K562 (cell line): ENCODE measurements around the gene COX14. TPM values are rescaled to one million over a fixed set of nuclear protein-coding genes. Genes with fewer than 3 reads are reported as not detected.

Experiments
- CAMTA2 ChIP-seq: fragments of 250-450 bp; sonication (Bioruptor Pico); conservative IDR thresholded peaks from 2 replicates; pipeline ENCODE4 v1.5.1; 2022
- IRF2 ChIP-seq: sonication (generic); formaldehyde crosslinking; IDR thresholded peaks from 2 replicates; pipeline ENCODE4 v1.8.1; 2022; ENCODE audit warnings: mild to moderate bottlenecking, missing genetic modification reagents
- MAZ ChIP-seq, 2 experiments: fragments of 450-650 bp in 1 of 2; sonication (generic) in 1 of 2; formaldehyde crosslinking; IDR thresholded peaks in 1 of 2; conservative IDR thresholded peaks in 1 of 2; 2 replicates each; pipeline versions ENCODE4 v1.4.0 to v1.5.0; 2020; ENCODE audit warnings: mild to moderate bottlenecking in 1 of 2, missing genetic modification reagents in 1 of 2
- NCOA1 ChIP-seq: fragments of 450-650 bp; IDR thresholded peaks from 2 replicates; pipeline ENCODE4 v1.6.1; 2016; ENCODE audit warnings: low read depth
- NCOA2 ChIP-seq, 2 experiments: fragments of 450-650 bp; IDR thresholded peaks; 2 replicates each; pipeline ENCODE4 v1.6.1; 2018; ENCODE audit warnings: mild to moderate bottlenecking in 2 of 2, moderate library complexity in 1 of 2; ENCODE audit not compliant: partially characterized antibody in 2 of 2
- PHB ChIP-seq: fragments of 250-450 bp; sonication (Bioruptor Pico); IDR thresholded peaks from 2 replicates; pipeline ENCODE4 v1.5.0; 2021
- PYGO2 ChIP-seq: fragments of 450-650 bp; IDR thresholded peaks from 2 replicates; pipeline ENCODE4 v1.6.1; 2016; ENCODE audit warnings: mild to moderate bottlenecking, missing genetic modification characterization, moderate library complexity, missing compliant biosample characterization
- ZNF124 ChIP-seq: sonication (generic); formaldehyde crosslinking; IDR thresholded peaks from 2 replicates; pipeline ENCODE4 v1.8.1; 2022; ENCODE audit warnings: missing genetic modification reagents
- ZNF445 ChIP-seq: fragments of 250-450 bp; sonication (Bioruptor Pico); IDR thresholded peaks from 2 replicates; pipeline ENCODE4 v1.4.0; 2020; ENCODE audit warnings: low read depth, mild to moderate bottlenecking, moderate library complexity
- ZNF668 ChIP-seq: fragments of 250-450 bp; sonication (Bioruptor Pico); IDR thresholded peaks from 2 replicates; pipeline ENCODE4 v1.8.0; 2022; ENCODE audit warnings: mild to moderate bottlenecking, inconsistent platforms
- ZZZ3 ChIP-seq: fragments of 450-650 bp; IDR thresholded peaks from 2 replicates; pipeline ENCODE4 v1.6.1; 2016; ENCODE audit warnings: antibody characterized with exemption, mild to moderate bottlenecking, moderate library complexity
- polyA plus RNA-seq, 8 experiments: library from polyadenylated mRNA; depleted of rRNA in 4 of 8; stranded (reverse) in 5 of 8; unstranded in 3 of 8; fragments of >200 nt; fragmentation: Nextera tagmentation in 2 of 8; fragmentation: Illumina TruSeq in 1 of 8; extraction: Ambion mirVana in 2 of 8; extraction: Trizol in 1 of 8; gene quantifications; 2 replicates each; pipeline versions ENCODE4 v1.2.1 to v1.2.3, GENCODE V29; 2011 to 2014; ENCODE audit warnings: inconsistent platforms in 1 of 8, missing spikeins in 1 of 8
- total RNA-seq, 7 experiments: library from RNA; depleted of rRNA in 6 of 7; stranded (reverse); fragments of >200 nt in 6 of 7; fragmentation: Illumina TruSeq in 2 of 7; extraction: Trizol in 2 of 7; gene quantifications; 2 replicates each; pipeline versions ENCODE4 v1.2.1 to v1.2.3, GENCODE V29; 2011 to 2021; ENCODE audit warnings: low replicate concordance in 1 of 7
- TF ChIP-seq, protein P1 (sequence below): fragments of 250-450 bp; sonication (Bioruptor Pico); IDR thresholded peaks from 2 replicates; pipeline ENCODE4 v1.4.0; 2020; ENCODE audit warnings: mild to moderate bottlenecking, moderate library complexity, borderline replicate concordance
- TF ChIP-seq, protein P2 (sequence below): IDR thresholded peaks from 2 replicates; pipeline ENCODE4 v1.6.1; 2011; ENCODE audit warnings: borderline replicate concordance, low read depth, mild to moderate bottlenecking, moderate library complexity, low read length; ENCODE audit not compliant: insufficient read depth, poor library complexity, severe bottlenecking
- TF ChIP-seq, protein P3 (sequence below): sonication (generic); formaldehyde crosslinking; IDR thresholded peaks from 2 replicates; pipeline ENCODE4 v1.8.0; 2023; ENCODE audit warnings: missing genetic modification reagents, mild to moderate bottlenecking, borderline replicate concordance
- TF ChIP-seq, protein P4 (sequence below): fragments of 450-650 bp; IDR thresholded peaks from 2 replicates; pipeline ENCODE4 v1.7.0; 2016; ENCODE audit warnings: borderline replicate concordance

The COX14 gene
- total and polyA plus RNA-seq, 9 of the 15 experiments (the other 6 are each of a cell fraction or from before 2014, with no cell fraction given): 44.4 to 269 (median 53.4) TPM

DNA sequence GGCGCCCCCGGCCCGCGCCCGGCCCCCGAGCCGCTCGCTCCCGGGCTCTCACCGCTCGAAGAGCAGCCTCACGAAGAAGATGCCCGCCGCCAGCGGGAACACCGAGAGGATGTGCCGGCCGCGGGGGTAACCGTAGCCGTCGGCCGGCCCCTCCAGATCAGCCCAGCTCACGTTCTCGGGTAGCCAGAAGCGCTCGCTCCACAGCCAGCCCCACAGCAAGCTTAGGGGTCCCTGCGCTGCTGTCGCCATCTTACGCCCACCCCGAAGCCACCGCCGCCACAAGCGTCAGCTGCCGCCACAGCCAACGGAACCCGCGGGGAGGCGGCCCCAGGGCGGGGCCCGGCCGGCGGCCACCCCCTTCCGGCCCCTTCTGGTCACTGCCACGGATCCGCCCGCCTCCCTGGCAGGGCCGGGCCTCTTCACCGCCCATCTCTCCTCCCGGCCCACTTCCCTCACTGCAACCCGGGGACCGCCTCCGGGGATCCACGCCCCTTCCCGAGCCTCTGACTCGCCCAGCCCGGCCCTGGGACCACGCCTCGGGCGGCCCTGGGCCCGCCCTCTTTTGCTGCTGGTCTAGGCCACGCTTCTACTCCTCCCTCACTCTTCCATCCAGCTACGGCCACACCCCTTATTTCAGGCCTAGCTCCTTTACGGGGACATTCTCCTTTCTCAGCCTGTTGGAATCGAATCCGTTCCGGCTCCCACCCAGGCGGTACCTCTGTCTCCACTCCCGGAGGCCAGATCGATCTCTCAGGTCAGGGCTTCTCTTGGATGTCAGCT is 55.2 kb downstream of the COX14 start, which contains the start of gene CERS5 (continued):
- TF ChIP-seq, protein P1, sequence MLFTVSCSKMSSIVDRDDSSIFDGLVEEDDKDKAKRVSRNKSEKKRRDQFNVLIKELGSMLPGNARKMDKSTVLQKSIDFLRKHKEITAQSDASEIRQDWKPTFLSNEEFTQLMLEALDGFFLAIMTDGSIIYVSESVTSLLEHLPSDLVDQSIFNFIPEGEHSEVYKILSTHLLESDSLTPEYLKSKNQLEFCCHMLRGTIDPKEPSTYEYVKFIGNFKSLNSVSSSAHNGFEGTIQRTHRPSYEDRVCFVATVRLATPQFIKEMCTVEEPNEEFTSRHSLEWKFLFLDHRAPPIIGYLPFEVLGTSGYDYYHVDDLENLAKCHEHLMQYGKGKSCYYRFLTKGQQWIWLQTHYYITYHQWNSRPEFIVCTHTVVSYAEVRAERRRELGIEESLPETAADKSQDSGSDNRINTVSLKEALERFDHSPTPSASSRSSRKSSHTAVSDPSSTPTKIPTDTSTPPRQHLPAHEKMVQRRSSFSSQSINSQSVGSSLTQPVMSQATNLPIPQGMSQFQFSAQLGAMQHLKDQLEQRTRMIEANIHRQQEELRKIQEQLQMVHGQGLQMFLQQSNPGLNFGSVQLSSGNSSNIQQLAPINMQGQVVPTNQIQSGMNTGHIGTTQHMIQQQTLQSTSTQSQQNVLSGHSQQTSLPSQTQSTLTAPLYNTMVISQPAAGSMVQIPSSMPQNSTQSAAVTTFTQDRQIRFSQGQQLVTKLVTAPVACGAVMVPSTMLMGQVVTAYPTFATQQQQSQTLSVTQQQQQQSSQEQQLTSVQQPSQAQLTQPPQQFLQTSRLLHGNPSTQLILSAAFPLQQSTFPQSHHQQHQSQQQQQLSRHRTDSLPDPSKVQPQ (CRISPR knock-in tag): no peak
- TF ChIP-seq MAZ (CRISPR knock-in tag; conservative IDR thresholded peaks at IDR 0.05 in 1 of 2, IDR thresholded peaks at IDR 0.05 in 1 of 2): peak; percentile 55 to 86
- TF ChIP-seq IRF2 (CRISPR knock-in tag): no peak
- TF ChIP-seq, protein P2, sequence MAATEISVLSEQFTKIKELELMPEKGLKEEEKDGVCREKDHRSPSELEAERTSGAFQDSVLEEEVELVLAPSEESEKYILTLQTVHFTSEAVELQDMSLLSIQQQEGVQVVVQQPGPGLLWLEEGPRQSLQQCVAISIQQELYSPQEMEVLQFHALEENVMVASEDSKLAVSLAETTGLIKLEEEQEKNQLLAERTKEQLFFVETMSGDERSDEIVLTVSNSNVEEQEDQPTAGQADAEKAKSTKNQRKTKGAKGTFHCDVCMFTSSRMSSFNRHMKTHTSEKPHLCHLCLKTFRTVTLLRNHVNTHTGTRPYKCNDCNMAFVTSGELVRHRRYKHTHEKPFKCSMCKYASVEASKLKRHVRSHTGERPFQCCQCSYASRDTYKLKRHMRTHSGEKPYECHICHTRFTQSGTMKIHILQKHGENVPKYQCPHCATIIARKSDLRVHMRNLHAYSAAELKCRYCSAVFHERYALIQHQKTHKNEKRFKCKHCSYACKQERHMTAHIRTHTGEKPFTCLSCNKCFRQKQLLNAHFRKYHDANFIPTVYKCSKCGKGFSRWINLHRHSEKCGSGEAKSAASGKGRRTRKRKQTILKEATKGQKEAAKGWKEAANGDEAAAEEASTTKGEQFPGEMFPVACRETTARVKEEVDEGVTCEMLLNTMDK: no peak
- TF ChIP-seq CAMTA2 (CRISPR knock-in tag): no peak
- TF ChIP-seq ZNF668 (CRISPR knock-in tag): no peak
- no peak for TF ChIP-seq NCOA1
- no peak for TF ChIP-seq PHB (CRISPR knock-in tag)
- TF ChIP-seq ZZZ3: no peak
- TF ChIP-seq NCOA2 (IDR thresholded peaks at IDR 0.05; ENCODE audit: partially characterized antibody in 2 of 2): no peak
- TF ChIP-seq PYGO2: no peak
- no peak for TF ChIP-seq ZNF124 (CRISPR knock-in tag)
- no peak for TF ChIP-seq ZNF445 (CRISPR knock-in tag)
- TF ChIP-seq, protein P3, sequence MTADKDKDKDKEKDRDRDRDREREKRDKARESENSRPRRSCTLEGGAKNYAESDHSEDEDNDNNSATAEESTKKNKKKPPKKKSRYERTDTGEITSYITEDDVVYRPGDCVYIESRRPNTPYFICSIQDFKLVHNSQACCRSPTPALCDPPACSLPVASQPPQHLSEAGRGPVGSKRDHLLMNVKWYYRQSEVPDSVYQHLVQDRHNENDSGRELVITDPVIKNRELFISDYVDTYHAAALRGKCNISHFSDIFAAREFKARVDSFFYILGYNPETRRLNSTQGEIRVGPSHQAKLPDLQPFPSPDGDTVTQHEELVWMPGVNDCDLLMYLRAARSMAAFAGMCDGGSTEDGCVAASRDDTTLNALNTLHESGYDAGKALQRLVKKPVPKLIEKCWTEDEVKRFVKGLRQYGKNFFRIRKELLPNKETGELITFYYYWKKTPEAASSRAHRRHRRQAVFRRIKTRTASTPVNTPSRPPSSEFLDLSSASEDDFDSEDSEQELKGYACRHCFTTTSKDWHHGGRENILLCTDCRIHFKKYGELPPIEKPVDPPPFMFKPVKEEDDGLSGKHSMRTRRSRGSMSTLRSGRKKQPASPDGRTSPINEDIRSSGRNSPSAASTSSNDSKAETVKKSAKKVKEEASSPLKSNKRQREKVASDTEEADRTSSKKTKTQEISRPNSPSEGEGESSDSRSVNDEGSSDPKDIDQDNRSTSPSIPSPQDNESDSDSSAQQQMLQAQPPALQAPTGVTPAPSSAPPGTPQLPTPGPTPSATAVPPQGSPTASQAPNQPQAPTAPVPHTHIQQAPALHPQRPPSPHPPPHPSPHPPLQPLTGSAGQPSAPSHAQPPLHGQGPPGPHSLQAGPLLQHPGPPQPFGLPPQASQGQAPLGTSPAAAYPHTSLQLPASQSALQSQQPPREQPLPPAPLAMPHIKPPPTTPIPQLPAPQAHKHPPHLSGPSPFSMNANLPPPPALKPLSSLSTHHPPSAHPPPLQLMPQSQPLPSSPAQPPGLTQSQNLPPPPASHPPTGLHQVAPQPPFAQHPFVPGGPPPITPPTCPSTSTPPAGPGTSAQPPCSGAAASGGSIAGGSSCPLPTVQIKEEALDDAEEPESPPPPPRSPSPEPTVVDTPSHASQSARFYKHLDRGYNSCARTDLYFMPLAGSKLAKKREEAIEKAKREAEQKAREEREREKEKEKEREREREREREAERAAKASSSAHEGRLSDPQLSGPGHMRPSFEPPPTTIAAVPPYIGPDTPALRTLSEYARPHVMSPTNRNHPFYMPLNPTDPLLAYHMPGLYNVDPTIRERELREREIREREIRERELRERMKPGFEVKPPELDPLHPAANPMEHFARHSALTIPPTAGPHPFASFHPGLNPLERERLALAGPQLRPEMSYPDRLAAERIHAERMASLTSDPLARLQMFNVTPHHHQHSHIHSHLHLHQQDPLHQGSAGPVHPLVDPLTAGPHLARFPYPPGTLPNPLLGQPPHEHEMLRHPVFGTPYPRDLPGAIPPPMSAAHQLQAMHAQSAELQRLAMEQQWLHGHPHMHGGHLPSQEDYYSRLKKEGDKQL (CRISPR knock-in tag): no peak
- TF ChIP-seq, protein P4, sequence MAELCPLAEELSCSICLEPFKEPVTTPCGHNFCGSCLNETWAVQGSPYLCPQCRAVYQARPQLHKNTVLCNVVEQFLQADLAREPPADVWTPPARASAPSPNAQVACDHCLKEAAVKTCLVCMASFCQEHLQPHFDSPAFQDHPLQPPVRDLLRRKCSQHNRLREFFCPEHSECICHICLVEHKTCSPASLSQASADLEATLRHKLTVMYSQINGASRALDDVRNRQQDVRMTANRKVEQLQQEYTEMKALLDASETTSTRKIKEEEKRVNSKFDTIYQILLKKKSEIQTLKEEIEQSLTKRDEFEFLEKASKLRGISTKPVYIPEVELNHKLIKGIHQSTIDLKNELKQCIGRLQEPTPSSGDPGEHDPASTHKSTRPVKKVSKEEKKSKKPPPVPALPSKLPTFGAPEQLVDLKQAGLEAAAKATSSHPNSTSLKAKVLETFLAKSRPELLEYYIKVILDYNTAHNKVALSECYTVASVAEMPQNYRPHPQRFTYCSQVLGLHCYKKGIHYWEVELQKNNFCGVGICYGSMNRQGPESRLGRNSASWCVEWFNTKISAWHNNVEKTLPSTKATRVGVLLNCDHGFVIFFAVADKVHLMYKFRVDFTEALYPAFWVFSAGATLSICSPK: no peak
